Endothelial cell of umbilical vein (primary cell): Measurements from ENCODE around the gene MCM5.

Source experiments
- CTCF ChIP-seq, 2 donors: IDR thresholded peaks; 1 replicate in 1 of 2; 2 replicates in 1 of 2; pipeline ENCODE4 v1.5.1; 2011; ENCODE audit warnings: low read length in 2 of 2, mild to moderate bottlenecking in 2 of 2, moderate library complexity in 2 of 2, control low read depth in 1 of 2, inconsistent platforms in 1 of 2, low read depth in 1 of 2; ENCODE audit not compliant: insufficient read depth in 1 of 2; ENCODE audit errors: extremely low read depth in 1 of 2
- EZH2 ChIP-seq: IDR thresholded peaks from 2 replicates; pipeline ENCODE4 v1.6.1; 2012; ENCODE audit warnings: borderline replicate concordance, low read depth, mild to moderate bottlenecking, moderate library complexity, low read length, inconsistent platforms; ENCODE audit not compliant: severe bottlenecking
- MYC ChIP-seq: IDR thresholded peaks from one replicate; pipeline ENCODE4 v1.6.1; 2011; ENCODE audit warnings: mild to moderate bottlenecking, low read depth, low read length
- POLR2A ChIP-seq: IDR thresholded peaks from 2 replicates; pipeline ENCODE4 v1.6.1; 2012; ENCODE audit warnings: low read depth, mild to moderate bottlenecking, control low read depth, low read length

- no peak for TF ChIP-seq POLR2A
- TF ChIP-seq EZH2, result no peak
- no peak for TF ChIP-seq CTCF (IDR thresholded peaks at IDR 0.05; ENCODE audit: extremely low read depth in 1 of 2, insufficient read depth in 1 of 2, low read depth in 1 of 2, low read length in 2 of 2)
- TF ChIP-seq MYC, result no peak
These were observed 7.4 kb downstream of the MCM5 start for GRCh38 chr22:35407362-35407761.
